ENCODE data around the gene PSORS1C1. TPM values are rescaled to one million over a fixed set of nuclear protein-coding genes. Genes with fewer than 3 reads are reported as not detected.
A peak's percentile ranks its signal among the peaks of the same experiment; 100 is the strongest.

Gene PSORS1C1
- total RNA-seq, 2 donors from 2014 or later: 2.2 to 5.6 TPM

GRCh38 chr6:31154436-31154835 is 39.8 kb downstream of the PSORS1C1 start:
- Histone ChIP-seq H3K4me3 (no peak overlapping the region), H3K27me3 (no peaks in the 10 kb centered on the region), H3K9ac (ENCODE audit: low read depth in 2 of 2, low read length in 2 of 2) (no peak overlapping the region), H3K36me3 (no peaks in the 10 kb centered on the region), H3K27ac (no peak overlapping the region), H3K4me1 (peaks cover 2% of the 10 kb centered on the region), H3K9me3 (no peaks in the 10 kb centered on the region)
- intact Hi-C loops (cut with DNase I): no loop called here
- DNase-seq: no peak
- TF ChIP-seq CTCF (IDR thresholded peaks at IDR 0.05): no peak

GRCh38 chr6:31156641-31157040 is 42.0 kb downstream of the PSORS1C1 start:
- TF ChIP-seq CTCF (IDR thresholded peaks at IDR 0.05): no peak
- intact Hi-C loops (cut with DNase I): no loop called here
- Histone ChIP-seq H3K4me3 (no peak overlapping the region), H3K9me3 (no peaks in the 10 kb centered on the region), H3K27ac (no peak overlapping the region), H3K4me1 (peaks cover 5% of the 10 kb centered on the region), H3K9ac (ENCODE audit: low read depth in 2 of 2, low read length in 2 of 2) (peak overlapping the region in 1 of 2 donors; percentile 70), H3K27me3 (no peaks in the 10 kb centered on the region), H3K36me3 (no peaks in the 10 kb centered on the region)
- DNase-seq: no peak

GRCh38 chr6:31157513-31158139 is 43.0 kb downstream of the PSORS1C1 start, which contains the start of gene CCHCR1:
Gene CCHCR1, minus strand, starts transcription at chr6:31157802. Its CDS starts 202 bp downstream, at chr6:31157600.
- Histone ChIP-seq H3K27me3 (no peaks in the 10 kb centered on the region), H3K9me3 (no peaks in the 10 kb centered on the region), H3K4me3 (peak within 1 kb of the TSS; percentile 65), H3K36me3 (no peaks in the 10 kb centered on the region), H3K27ac (no peak within 1 kb of the TSS), H3K9ac (ENCODE audit: low read depth in 2 of 2, low read length in 2 of 2) (peak within 1 kb of the TSS; percentile 75), H3K4me1 (peaks cover 5% of the 10 kb centered on the region)
- no peak for TF ChIP-seq CTCF (IDR thresholded peaks at IDR 0.05)
- DNase-seq: no peak
- intact Hi-C loops (cut with DNase I): no loop called here

- H3K27ac ChIP-seq: no peak within 1 kb of the TSS
- peak within 1 kb of the TSS; percentile 65 for H3K4me3 ChIP-seq
- peaks cover 5% of the 10 kb centered on the region for H3K4me1 ChIP-seq
- no peaks in the 10 kb centered on the region for H3K36me3 ChIP-seq
- H3K9ac ChIP-seq (ENCODE audit: low read depth in 2 of 2, low read length in 2 of 2): peak within 1 kb of the TSS; percentile 75
- no peak for TF ChIP-seq CTCF (IDR thresholded peaks at IDR 0.05)
- no peaks in the 10 kb centered on the region for H3K27me3 ChIP-seq
- peak; percentile 99 for DNase-seq
- intact Hi-C loops (cut with DNase I): no loop called here
- no peaks in the 10 kb centered on the region for H3K9me3 ChIP-seq
Measured at GRCh38 chr6:31158140-31158862, 43.7 kb downstream of the PSORS1C1 start, which contains the start of gene TCF19. Gene TCF19, plus strand, starts transcription at chr6:31158589. Its CDS starts 881 bp downstream, at chr6:31159470.

- peak overlapping the region; percentile 62 to 75 for H3K9ac ChIP-seq (ENCODE audit: low read depth in 2 of 2, low read length in 2 of 2)
- no peak for TF ChIP-seq CTCF (IDR thresholded peaks at IDR 0.05)
- peaks cover 5% of the 10 kb centered on the region for H3K4me1 ChIP-seq
- intact Hi-C loops (cut with DNase I): no loop called here
- H3K36me3 ChIP-seq: no peaks in the 10 kb centered on the region
- H3K27ac ChIP-seq: no peak overlapping the region
- DNase-seq: peak; percentile 34
- peak overlapping the region; percentile 65 for H3K4me3 ChIP-seq
- H3K27me3 ChIP-seq: no peaks in the 10 kb centered on the region
- H3K9me3 ChIP-seq: no peaks in the 10 kb centered on the region
Measured at GRCh38 chr6:31158863-31159855, 44.6 kb downstream of the PSORS1C1 start.
